Hematopoietic multipotent progenitor cell treated with erythropoietin and hydrocortisone succinate and interleukin-3 and kit ligand, for 6 days (in vitro differentiated cells): ENCODE results near the gene DCAF5.
A peak's percentile ranks its signal among the peaks of the same experiment; 100 is the strongest.
"Not testable (repeated sequence)": the region's sequence is repeated elsewhere in the genome, so short reads cannot be mapped to it uniquely, and the experiment has no call there.

Source experiments
- DNase-seq: peaks from one replicate; pipeline ENCODE4 v3.0.0-alpha.2; 2015

The DCAF5 gene

GRCh38 chr14:69038455-69039287 lies 114.2 kb downstream of the DCAF5 start:
- no peak for DNase-seq

- no peak for DNase-seq
Observed at GRCh38 chr14:69037790-69038454, 115.0 kb downstream of the DCAF5 start.

- no peak for DNase-seq
Observed at GRCh38 chr14:69036757-69037506, 116.0 kb downstream of the DCAF5 start.

DNA sequence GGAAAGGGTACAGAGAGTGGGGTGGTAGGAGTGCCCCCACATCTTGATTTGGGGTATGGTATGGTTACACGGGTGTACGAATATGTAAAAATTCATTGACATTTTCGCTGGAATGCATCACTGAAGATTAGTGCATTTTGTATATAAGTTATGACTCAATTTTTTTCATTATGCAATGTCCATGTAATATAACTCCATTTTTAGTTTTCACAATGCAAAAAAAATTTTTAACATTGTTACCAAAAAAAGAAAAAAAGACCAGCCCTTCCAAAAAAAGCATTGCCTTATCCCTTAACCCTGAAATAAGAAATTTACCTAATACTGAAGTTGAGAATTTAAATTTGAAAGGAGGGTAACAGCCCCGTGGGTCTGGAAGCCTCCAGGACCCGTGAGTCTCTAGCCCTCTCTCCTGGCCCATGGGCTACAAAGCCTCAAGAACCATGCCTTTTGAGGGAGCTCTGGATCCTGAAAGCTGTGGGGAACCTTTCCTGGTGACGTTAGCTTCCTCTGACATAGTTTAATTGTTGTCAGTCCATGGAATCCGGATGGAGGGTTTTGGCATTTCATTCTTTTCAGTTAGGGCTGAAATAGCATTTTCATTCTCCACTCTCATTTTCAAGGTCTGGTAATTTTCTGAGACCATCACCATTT lies 118.2 kb downstream of the DCAF5 start:
- DNase-seq: no peak

- DNase-seq: no peak
Observed at GRCh38 chr14:69027242-69027913, 125.5 kb downstream of the DCAF5 start.

- DNase-seq: no peak
Observed at GRCh38 chr14:69023035-69023434, 129.9 kb downstream of the DCAF5 start.

DNA sequence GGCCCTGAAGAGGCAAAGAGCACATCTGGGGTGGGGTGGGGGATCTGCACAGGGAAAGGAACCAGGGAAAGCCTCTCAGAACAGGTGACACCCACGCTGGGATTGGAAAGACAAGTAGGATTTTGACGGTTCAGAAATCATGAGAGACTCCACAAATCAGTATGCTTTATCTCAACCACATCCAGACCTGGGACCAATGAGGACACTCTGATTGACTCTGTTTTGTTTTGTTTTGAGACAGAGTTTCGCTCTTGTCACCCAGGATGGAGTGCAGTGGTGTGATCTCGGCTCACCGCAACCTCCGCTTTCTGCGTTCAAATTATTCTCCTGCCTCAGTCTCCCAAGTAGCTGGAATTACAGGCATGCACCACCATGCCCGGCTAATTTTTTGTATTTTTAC lies 130.8 kb downstream of the DCAF5 start:
- DNase-seq: not testable (repeated sequence)

DNA sequence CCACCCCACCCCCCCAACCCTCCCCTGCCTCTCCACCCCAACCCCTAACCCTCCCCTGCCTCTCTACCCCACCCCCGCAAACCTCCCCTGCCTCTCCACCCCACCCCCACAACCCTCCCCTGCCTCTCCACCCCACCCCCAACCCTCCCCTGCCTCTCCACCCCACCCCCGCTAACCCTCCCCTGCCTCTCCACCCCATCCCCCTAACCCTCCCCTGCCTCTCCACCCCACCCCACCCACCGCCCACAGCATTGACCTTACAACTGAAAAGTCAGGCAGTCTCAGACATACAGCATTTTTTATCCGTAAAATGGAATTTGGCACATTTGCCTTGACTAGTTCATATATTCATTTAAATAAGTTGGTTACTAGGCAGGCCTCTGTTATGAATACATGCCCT lies 135.2 kb downstream of the DCAF5 start:
- no peak for DNase-seq

- DNase-seq: no peak
Observed at GRCh38 chr14:69014829-69015259, 138.1 kb downstream of the DCAF5 start.

- peak; percentile 85 for DNase-seq
Observed at GRCh38 chr14:69013943-69014782, 138.8 kb downstream of the DCAF5 start.

DNA sequence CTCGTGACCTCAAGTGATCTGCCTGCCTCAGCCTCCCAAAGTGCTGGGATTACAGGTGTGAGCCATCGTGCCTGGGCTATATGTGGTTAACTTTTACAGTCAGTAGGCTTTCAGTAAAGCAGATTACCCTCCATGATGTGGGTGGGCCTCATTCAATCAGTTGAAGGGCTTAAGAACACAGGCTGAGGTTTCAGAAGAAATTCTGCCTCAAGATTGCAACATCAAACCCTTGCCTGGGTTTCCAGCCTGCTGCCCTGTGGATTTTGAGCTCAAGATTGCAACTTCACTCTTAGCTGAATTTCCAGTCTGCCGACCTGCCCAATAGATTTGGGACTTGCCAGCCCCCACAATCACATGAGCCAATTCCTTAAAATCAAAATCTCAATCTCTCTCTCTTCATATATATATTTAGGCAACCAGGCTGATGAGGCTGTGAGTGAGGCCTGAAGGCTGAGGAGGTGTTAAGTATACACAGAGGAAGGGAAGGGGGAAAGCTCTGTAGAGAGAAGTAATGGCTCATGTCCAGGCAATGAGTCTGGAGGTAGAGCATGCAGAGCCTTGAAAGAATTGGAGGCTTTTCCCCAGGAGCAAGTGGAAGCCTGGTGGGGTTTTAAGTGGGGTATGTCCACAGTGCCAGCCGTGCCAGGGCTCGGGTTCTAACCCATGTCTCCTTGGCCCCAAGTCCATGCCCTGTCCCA lies 140.5 kb downstream of the DCAF5 start:
- DNase-seq: no peak

- DNase-seq: no peak
Observed at GRCh38 chr14:69010648-69011047, 142.3 kb downstream of the DCAF5 start.

GRCh38 chr14:69008421-69008884 lies 144.5 kb downstream of the DCAF5 start:
- DNase-seq: no peak

DNA sequence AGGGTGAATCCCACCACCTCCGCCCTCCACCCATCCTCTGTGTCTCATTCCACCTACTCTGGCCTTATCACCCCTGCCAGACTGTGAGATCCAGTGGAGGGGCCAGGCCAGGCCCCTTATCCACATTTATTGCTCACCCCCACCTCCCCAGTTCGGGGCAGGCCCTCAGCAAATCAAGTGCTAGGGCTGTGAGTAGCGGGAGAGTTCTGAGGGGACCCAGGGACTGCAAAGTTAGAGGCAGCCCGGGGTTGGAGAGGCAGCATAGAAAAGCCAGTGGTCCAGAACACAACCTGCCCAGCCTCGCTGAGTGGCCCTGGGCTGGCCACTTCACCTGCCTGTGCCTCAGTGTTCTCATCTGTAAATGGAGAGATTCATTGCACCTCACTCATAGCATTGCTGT lies 146.6 kb downstream of the DCAF5 start:
- no peak for DNase-seq

DNA sequence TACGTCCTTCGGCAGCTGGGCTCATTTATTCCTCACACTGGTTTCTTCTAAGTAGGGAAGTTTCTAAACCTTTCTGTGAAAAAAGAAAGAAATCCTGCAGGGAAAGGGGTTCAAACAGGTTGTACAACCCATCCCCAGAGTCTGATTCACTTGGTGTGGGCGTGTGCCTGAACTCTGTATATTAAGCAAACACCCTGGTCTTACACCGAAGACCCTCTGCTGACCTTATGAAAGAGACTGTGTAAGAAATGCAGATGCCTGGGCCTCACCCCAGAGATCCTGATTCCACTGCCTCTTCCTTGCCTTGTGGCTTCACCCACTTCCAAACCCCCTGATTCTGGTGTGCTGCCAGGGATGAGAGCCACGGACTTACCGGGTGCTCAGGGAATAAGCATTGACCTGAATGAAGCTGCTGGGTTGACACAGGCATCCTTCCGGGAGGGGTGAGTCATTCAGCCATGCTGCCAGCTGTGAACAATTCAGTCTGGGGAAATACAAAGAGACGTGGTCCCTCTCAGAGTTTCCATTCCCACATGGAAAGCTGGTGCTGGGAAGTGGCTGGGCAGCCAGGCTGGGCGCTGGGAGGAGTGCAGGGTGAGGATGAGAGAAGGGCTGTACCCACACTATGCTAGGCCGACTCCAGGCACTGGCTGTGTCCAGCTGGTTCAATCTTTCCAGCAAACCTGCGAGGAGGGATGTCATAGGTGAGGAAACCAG lies 147.3 kb downstream of the DCAF5 start:
- no peak for DNase-seq

- no peak for DNase-seq
Observed at GRCh38 chr14:69004731-69005431, 148.0 kb downstream of the DCAF5 start.

- DNase-seq: no peak
Observed at GRCh38 chr14:69003626-69004025, 149.3 kb downstream of the DCAF5 start.

- peak; percentile 32 for DNase-seq
Observed at GRCh38 chr14:69002069-69002468, 150.8 kb downstream of the DCAF5 start.

DNA sequence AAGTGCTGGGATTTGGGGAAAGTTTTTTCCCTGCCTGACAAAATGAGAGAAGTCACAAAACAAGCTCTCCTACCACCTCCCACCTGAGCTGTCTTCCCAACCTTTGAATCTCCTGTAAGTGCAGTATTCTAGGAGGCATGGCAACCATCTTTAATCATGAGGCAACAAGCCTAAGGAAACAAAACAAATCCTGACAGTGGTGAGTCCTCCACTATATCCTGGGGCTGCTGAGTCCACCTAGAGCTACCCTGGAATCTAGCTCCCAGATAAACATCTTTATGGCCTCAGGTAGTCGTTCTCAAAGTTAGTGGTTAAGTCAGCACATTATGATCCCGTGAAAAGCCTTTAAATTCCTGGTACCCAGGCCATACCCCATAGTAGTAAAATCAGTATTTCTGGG lies 151.5 kb downstream of the DCAF5 start:
- no peak for DNase-seq
